Measurements from ENCODE around the gene CLEC4C.

DNA sequence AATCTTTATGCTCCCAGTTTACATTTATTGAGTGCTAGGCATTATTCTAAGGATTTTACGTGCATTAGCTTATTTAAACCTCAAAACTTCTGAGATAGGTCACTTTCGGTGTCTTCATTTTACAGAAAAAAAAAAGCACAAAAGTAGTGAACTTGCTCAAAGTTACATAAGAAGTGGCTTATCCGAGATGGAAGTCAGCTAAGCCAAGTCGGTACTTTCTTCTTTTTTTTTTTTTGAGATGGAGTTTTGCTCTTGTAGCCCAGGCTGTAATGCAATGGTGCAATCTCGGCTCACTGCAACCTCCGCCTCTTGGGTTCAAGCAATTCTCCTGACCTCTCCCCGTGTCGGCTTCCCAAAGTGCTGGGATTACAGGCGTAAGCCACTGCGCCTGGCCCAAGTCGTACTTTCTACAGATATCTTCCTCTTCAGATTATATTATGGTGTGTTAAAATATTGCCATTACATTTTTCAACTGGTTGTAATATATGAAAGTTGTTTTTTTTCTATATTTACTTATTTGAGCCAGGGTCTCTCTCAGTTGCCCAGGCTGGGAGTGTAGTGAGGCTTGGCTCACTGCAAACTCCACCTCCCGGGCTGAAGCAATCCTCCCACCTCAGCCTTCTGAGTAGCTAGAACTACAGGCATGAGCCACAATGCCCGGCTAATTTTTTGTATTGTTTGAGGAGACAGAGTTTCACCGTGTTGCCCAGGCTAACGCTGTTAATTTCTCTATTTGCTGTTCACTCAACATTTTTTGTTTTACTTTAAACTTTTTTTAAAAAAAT lies 27.0 kb downstream of the CLEC4C start:
- TF ChIP-seq, protein P1, sequence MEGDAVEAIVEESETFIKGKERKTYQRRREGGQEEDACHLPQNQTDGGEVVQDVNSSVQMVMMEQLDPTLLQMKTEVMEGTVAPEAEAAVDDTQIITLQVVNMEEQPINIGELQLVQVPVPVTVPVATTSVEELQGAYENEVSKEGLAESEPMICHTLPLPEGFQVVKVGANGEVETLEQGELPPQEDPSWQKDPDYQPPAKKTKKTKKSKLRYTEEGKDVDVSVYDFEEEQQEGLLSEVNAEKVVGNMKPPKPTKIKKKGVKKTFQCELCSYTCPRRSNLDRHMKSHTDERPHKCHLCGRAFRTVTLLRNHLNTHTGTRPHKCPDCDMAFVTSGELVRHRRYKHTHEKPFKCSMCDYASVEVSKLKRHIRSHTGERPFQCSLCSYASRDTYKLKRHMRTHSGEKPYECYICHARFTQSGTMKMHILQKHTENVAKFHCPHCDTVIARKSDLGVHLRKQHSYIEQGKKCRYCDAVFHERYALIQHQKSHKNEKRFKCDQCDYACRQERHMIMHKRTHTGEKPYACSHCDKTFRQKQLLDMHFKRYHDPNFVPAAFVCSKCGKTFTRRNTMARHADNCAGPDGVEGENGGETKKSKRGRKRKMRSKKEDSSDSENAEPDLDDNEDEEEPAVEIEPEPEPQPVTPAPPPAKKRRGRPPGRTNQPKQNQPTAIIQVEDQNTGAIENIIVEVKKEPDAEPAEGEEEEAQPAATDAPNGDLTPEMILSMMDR (IDR thresholded peaks at IDR 0.05): no peak
- TF ChIP-seq POLR2A (IDR thresholded peaks at IDR 0.05): no peak

All from testis (tissue), 2 donors.